GM23248 (cell line): ENCODE data around the gene SEPTIN6.

Experiments used
- EZH2 ChIP-seq: fragments of 200-600 bp; sonication (generic); IDR thresholded peaks from 2 replicates; pipeline ENCODE4 v1.6.1; 2018; ENCODE audit warnings: antibody characterized with exemption, mild to moderate bottlenecking; ENCODE audit not compliant: insufficient read depth, poor library complexity, severe bottlenecking
- EZH2phosphoT487 ChIP-seq: fragments of 200-600 bp; sonication (generic); IDR thresholded peaks from 2 replicates; pipeline ENCODE4 v1.6.1; 2018; ENCODE audit warnings: antibody characterized with exemption, moderate library complexity, mild to moderate bottlenecking, low read depth; ENCODE audit not compliant: insufficient read depth

DNA sequence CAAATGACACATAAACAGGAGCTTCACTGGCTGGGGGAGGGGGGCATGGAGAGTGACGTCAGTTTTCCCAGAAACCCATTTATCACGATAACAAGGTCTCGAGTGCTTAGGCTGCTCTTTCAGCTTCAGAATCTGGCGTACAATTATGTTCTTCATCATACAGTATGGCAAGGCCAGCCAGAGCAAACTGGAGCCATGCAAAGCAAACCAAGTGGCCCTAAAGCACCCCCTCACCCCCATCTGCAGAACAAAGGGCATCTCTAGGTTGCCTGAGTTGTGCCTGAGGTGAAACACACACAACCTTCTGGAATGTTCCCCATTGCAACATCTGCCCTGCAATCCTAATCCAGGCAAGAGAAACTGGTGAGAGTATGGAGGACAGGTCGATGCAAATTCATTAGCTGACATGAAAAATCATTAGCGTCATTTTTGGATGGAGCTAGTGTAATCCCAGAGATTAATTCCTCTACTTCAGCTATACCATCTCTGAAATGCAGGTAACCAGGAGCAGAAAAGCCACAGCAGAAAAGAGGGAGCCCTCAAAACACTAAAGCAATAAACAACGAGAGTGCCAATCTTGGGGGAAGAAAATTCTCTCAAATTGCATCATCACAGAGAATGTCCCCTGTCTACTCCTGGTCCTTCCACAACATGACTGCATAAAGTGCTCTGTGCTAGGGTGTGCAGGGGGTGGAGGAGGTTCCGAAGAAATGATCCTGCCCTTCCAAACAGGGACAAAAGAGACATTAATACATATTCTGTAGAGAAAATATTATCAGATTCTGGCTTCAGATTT is 1.8 kb downstream of the SEPTIN6 start:
- TF ChIP-seq EZH2, result no peak
- no peak for TF ChIP-seq EZH2phosphoT487
